ENCODE measurements around the gene PLEKHM3.

DNA sequence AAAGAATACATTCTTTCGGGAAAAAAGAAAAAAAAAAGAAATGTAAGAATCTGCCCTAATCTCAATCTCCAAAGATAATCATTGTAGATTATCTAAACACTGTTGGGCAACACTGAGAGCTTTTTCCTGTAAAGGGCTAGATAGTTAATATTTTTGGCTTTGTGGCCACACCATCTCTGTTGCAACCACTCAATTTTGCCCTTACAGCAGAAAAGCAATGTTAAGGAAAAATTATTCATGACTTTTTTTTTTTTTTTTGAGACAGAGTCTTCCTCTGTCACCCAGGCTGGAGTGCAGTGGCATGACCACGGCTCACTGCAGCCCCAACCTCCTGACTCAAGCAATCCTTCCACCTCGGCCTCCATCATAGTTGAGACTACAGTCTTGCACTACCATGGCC, 238.3 kb downstream of the PLEKHM3 start:
- TF ChIP-seq POLR2A (IDR thresholded peaks at IDR 0.05; ENCODE audit: low read depth, low read length) (no peak), POLR2AphosphoS5 (IDR thresholded peaks at IDR 0.05; ENCODE audit: low read depth, low read length) (no peak), SPI1 (IDR thresholded peaks at IDR 0.05; ENCODE audit: low read depth, low read length) (no peak), POU2F2 (IDR thresholded peaks at IDR 0.05; ENCODE audit: low read depth, low read length) (no peak)

All from GM12891 (cell line).